Measurements from ENCODE around the gene RABEP2. TPM values are rescaled to one million over a fixed set of nuclear protein-coding genes. Genes with fewer than 3 reads are reported as not detected.

RABEP2 gene
- total RNA-seq, 1 experiment from 2014 or later, result 40.2 TPM

GRCh38 chr16:28958216-28958615, 33.2 kb upstream of the RABEP2 start:
- ATAC-seq, result no peak
- Histone ChIP-seq H3K9me3 (ENCODE audit: low read length) (no peaks in the 10 kb centered on the region), H3K36me3 (ENCODE audit: low read depth, low read length) (peaks cover 7% of the 10 kb centered on the region; the same call in 1 of the 2 replicates), H2AFZ (ENCODE audit: low read length) (no peak overlapping the region), H3K9me2 (replicated peaks; ENCODE audit: low read length) (no peaks in the 10 kb centered on the region), H3F3A (ENCODE audit: low read length, unreplicated experiment) (no peaks in the 10 kb centered on the region), H3K4me1 (ENCODE audit: insufficient read depth, low read length) (no peaks in the 10 kb centered on the region), H3K79me2 (ENCODE audit: low read length) (no peaks in the 10 kb centered on the region), H4K20me1 (ENCODE audit: low read length) (no peaks in the 10 kb centered on the region), H3K4me2 (ENCODE audit: low read length) (no peak overlapping the region), H3K27ac (ENCODE audit: low read length) (no peak overlapping the region), H3K27me3 (ENCODE audit: low read length) (no peaks in the 10 kb centered on the region), H3K4me3 (ENCODE audit: low read length) (no peak overlapping the region), H3K9ac (ENCODE audit: low read length) (no peak overlapping the region)
- no TSS peak for BruUV-seq (replicated peaks)
- no peak for DNase-seq
- intact Hi-C loops (cut with micrococcal nuclease), result no loop called here
- ChIA-PET CTCF (no interaction called here), POLR2A (ENCODE audit: unreplicated experiment) (no interaction called here)
- TF ChIP-seq EZH2 (IDR thresholded peaks at IDR 0.05; ENCODE audit: low read length, unreplicated experiment) (no peak), EZH2phosphoT487 (IDR thresholded peaks at IDR 0.05; ENCODE audit: borderline replicate concordance, low read length) (no peak), CTCF (conservative IDR thresholded peaks at IDR 0.05; ENCODE audit: low read depth, low read length) (no peak)

DNA sequence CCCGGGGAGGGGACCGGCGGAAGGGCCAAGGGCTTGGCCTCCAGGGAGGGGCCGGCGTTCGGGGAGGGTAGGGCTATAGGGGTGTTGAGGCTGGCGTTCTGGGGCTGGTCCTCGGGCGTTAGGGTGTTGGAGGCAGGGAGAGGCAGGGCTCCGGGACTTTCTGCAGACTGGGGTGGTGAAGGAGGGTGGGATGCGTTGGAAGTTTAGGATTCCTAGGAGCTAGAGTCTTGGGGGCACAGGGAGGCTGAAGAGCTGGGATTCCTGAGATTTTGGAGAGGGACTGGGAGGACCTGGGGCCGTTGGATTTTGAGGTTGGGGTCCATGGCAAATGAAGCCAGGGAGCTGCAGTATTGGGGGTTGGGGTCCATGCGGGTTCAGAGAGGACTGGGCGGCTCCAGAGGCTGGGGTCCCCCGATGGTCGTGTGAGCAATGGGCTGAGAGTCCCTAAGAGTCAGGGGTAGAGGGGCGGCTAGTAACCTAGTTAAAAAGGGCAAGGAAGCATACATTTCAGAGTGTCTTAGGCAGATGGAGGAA, 26.4 kb upstream of the RABEP2 start:
- peaks cover 10% of the 10 kb centered on the region; the same call in 1 of the 2 replicates for H3K36me3 ChIP-seq (ENCODE audit: low read depth, low read length)
- peak overlapping the region; percentile 89 for H3K9ac ChIP-seq (ENCODE audit: low read length)
- 0 out of 2 replicates have a peak overlapping the region, but pooled peaks have one; percentile 4 for H3K27ac ChIP-seq (ENCODE audit: low read length)
- no peak for DNase-seq
- no peaks in the 10 kb centered on the region for H3F3A ChIP-seq (ENCODE audit: low read length, unreplicated experiment)
- peaks cover 21% of the 10 kb centered on the region for H3K79me2 ChIP-seq (ENCODE audit: low read length)
- H3K9me2 ChIP-seq (replicated peaks; ENCODE audit: low read length), result no peaks in the 10 kb centered on the region
- ATAC-seq, result peak; percentile 48
- ChIA-PET POLR2A (ENCODE audit: unreplicated experiment) (no interaction called here), CTCF (interaction anchor here (0.6 kb wide), 1 partner anchor 44 kb away, joined by 3 read pairs; no protein-coding TSS in a partner anchor)
- no peaks in the 10 kb centered on the region for H3K27me3 ChIP-seq (ENCODE audit: low read length)
- peaks cover 14% of the 10 kb centered on the region for H3K4me1 ChIP-seq (ENCODE audit: insufficient read depth, low read length)
- peak overlapping the region; percentile 84; the same call in 1 of the 2 replicates for H2AFZ ChIP-seq (ENCODE audit: low read length)
- intact Hi-C loops (cut with micrococcal nuclease), result no loop called here
- peak overlapping the region; percentile 94 for H3K4me2 ChIP-seq (ENCODE audit: low read length)
- BruUV-seq (replicated peaks), result no TSS peak
- peak overlapping the region; percentile 89 for H3K4me3 ChIP-seq (ENCODE audit: low read length)
- TF ChIP-seq EZH2 (IDR thresholded peaks at IDR 0.05; ENCODE audit: low read length, unreplicated experiment), result no peak
- no peak for TF ChIP-seq EZH2phosphoT487 (IDR thresholded peaks at IDR 0.05; ENCODE audit: borderline replicate concordance, low read length)
- TF ChIP-seq CTCF (conservative IDR thresholded peaks at IDR 0.05; ENCODE audit: low read depth, low read length), result no peak
- no peaks in the 10 kb centered on the region for H3K9me3 ChIP-seq (ENCODE audit: low read length)
- 0 out of 2 replicates have a peak, but pooled peaks cover 5% of the 10 kb centered on the region for H4K20me1 ChIP-seq (ENCODE audit: low read length)

All from PC-3 (cell line).